ENCODE data around the gene TRMO.

The TRMO gene

DNA sequence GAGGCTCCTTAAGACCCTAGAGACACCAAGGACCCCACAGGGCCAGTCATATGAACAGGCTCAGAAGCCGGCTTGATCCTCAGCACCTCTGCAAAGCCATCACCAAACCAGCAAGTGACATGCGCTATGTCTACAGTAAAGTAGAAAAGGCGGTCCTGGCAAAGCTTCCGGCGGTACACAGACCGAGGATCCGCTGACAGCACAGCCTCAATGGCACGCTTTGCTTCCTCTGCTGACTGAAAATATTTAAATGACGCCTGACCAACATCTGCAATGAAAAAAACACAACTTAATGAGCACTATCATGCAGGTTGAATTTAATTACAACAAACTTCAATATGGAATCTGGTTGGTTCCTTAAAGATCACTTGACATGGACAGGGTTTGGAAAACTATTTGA, 17.6 kb downstream of the TRMO start:
- DNase-seq, result no peak

DNA sequence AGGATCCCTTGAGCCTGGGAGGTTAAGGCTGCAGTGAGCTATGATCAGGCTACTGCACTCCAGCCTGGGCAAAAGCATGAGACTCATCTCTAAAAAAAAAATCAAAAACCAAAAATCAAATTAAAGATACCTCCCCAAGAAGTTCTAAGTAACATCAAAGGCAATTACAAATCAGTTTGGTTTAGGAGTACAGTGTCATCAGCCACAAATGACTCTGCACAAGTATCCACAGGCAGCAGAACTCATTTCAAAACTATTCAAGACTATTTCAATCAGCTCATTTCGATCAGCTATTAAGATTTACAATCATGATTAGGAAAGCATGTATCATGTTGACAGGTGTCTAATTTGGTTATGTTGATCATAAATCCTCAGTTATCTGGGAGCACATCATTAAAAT, 19.1 kb downstream of the TRMO start:
- no peak for DNase-seq

DNA sequence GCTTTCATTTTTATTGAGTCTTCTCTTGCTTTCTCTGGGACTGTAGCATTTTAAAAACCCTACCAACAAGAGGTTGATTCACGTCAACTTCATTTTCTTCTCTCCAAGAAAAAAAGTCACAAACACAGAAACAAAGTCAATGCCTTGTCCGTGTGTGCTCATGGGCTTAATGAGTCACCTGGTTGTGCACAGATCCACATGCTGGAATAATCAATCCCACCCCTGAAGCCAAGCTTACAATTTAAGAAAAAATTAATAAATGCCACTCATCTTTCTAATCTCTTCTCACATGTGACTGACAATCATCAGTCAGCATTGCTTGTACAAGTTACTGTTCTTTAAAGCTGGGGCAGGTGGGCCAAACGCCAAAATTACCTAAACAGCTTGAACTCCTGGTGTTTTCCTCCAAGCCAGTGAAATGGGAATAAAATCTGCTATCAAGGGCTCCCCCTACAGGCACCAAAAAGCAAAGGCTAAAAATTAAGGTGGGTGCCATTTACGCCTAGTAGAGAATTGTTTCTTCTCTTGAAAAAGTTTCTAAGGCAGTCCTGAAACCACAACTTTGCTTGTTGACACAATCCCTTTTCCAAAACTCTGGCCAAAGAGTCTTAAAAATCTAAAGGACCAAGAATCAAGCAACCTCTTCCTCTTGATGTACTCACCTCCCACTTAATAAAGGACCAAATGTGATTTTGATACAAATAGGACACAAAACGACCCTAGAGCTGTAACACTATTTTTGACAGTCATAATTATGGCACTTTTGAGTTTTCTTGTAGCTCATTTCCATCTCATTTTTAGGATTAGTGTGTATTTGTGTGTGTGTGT, 21.3 kb downstream of the TRMO start:
- DNase-seq, result no peak

DNA sequence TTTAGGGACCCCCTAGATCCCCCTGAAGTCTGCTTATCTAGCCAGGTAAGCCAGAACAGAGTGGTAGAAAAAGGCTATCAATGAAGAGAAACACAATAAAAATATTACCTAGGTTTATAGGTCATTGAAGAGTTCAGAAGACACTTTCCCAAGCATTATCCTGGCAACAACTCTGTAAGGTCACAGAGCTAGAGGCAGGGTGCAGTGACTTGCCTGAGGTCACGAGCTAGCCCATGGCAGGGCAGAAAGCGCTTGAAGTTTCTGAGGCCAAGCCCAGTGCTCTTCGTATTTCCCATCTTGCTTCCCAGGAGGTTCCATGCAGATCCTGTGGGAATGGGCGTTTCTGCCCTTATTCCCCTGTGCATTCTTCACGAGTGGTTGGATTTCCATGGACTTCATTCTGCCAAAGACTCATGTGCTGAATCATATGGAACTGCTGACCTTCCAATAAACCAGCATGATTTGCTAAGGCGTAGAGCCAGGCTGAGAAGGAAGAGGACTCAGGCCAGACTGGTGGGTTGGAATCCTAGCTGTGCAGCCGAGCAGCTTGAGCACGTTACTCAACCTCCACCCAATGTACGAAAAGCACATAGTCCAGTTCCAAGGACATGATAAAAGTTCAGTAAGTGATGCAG, 22.1 kb downstream of the TRMO start:
- DNase-seq, result no peak

DNA sequence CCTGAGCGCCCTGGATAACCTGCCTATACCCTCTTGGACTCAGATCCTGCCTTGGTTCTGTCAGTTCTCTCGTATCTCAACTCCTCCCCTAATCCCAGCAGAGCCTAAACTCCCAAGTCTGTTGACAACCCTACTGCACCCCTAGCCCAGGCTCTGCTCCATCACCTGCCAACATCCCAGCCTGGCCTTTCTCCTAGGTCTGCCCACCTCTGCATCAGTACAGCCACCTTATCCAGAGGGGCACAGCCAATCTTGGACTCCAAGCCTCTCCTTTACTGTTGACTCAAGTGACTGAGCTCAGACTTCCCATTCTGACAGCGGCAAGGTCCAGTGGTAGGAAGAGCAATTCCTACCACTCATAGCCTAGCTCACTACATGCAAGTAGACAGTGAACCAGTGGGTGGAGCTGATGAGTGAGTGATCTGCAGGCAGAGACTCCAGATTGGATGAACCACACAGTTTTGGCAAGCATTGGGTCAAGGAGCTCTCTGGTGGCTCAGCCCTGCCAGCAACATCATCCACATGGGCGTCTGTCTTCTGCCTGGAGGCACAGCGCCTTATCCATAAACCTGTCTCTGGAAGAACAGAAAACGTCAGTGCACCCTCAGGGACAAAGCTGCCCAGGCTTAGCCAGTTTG, 26.5 kb downstream of the TRMO start:
- no peak for DNase-seq

DNA sequence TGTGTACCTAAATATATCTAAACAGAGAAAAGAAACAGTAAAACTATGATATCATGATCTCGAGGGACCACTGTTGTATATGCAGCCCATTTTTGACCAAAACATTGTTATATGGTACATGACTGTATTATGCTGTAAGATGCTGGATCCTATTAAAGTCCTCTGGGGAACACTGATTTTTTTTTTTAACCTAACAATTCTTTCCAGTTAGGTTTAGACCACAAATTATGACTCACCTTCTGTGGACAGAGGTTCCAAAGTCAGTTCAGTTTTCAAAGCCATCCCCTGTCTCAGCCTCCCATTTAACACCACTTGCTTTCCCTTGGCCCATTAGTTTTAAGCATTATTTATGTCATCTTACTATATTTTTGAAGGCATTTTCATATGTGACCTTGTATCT, 27.1 kb downstream of the TRMO start:
- no peak for DNase-seq

DNA sequence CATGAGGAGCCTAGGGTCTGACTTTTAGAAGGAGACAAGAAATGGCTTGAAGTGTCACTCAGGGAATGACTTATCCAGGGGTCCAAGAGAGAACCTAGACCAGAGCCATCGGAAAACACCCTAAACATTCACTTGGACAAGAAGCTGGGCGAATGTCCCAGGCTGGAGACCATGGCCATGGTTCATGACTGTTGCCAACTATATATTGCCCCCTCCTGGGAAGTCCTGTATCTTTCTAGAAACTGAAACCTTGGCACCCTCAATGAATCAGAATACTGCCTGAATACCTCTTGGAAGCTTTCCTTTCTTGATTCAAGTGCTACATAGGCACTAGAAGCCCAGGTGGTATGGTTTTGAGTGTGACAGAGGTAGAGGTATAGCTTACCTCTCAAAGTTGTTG, 29.9 kb downstream of the TRMO start:
- no peak for DNase-seq

DNA sequence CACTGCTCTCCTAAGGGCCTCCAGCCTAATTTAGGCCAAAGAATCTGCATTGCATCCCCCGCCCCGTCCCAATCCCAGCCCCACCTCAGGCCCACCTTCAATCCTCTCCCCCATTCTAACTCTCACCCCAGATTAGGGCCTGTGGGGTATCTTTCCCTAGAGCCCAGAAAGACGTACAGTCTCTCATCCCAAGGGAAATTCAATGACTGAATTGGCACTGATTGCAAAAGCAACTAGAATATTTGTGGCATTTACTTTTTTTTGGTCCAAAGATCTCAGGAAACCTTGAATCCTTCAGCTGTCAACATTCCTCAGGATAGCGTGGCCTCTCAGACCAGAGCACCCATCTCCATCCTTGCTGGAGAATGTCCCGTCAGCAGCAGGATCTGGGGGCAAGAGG, 30.6 kb downstream of the TRMO start:
- DNase-seq, result no peak

DNA sequence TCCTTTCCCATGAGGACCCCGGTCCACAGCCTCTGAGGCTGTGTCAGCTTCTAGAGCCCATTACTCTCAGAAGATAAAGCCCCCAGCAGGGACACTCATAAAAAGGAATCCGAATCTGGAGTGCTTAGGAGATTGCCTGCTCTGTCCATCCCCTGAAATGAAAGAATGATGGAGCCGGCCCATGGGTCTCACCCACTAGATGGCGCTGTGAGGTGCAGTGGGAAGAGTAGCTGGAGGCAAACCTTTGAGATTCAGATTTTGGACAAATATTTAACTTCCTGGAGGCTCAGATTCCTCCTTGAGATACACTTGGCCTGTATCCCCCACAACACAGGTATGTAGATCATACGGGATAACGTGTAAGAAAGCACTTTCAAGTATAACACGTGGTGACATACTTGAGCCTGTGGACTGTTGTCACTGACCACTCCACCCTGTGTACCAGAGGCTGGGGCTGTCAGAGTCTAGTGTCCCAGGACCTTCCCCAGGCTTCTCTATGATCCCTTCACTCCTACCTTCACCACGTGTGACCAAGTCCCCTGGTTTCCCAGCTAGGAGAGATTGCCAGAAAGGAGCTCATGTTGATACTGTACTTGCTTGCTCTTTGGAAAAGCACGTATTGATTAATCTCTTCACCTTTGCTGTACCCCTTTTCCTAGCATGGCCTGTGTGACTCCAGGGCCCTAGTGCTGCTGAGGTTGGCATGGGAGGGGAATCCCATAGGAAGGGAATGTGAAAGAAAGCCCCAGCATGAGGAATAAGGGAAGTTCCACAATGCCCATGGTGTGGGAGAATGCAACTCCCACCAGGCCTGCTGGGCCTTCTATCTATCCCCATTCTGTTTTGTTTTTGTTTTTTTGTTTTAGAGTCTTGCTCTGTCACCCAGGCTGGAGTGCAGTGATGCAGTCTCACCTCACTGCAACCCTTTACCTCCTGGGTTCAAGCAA, 32.1 kb downstream of the TRMO start:
- no peak for DNase-seq

DNA sequence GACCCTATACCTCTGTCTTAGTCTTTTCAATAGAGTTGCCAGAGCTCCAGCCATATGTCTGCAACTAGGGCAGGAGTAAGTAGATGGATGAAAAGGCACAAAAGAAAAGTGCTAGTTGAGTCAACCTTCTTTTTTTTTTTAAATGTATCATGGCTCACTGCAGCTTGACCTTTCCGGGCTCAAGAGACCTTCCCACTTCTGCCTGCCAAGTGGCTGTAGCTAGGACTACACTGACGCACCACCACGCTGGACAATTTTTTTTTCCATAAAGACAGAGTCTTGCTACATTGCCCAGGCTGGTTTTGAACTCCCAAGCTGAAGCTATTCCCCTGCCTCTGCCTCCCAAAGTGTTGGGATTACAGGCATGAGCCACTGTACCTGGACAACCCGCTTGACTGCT, 42.0 kb downstream of the TRMO start:
- DNase-seq, result no peak

DNA sequence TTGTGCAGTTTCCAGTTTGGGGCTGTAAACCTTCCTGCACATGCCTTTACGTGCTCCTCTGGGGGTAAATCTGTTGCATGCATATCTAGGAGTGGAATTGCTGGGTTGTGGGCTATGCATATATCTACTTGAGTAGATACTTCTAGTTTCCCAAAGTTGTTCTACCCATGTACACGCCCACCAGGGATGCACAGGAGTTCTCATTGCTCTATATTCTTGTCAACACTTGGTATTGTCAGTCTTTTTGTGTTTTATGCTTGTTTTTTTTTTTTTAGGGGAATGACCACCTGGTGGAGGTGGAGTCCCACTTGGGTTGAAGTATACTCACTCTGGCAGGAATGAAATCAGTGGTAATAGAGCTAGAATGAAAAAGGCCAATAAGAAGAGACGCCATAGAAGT, 46.2 kb downstream of the TRMO start:
- DNase-seq, result no peak

DNA sequence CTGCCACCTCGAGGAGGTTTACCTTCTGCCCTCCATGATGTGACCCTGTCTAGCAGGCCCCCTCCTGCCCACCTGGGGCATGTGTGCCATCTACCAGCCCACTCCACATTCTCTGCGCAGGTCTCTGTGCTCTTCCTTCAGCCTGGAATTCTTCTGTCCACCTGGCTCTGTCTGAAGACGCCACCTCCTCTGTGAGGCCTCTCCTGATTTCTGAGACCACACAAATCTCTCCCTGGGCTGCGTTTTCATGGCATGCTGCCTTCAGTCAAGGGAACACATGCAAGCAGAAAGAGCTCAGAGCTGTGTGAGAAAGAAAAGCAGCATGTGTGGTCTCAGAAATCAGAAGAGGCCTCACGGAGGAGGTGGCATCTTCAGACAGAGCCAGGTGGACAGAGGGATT, 47.2 kb downstream of the TRMO start:
- DNase-seq, result no peak

DNA sequence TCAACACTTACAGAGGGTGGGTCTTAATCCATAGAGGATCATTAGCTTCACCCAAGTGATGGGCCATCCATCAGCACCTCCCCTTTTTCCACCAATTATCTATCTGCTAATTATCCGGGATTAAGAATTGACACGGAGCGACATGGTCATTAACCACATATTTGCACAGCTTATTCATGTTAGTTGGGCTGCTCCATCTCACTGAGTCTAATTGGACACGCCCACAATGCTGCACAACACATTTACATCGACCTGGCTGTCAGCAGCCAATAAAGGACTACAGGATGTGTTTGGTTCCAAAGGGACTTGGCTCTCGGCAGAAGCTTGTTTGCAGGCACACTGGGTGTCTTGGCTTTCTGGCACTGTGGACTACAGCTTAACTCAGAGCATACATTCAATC, 47.7 kb downstream of the TRMO start:
- no peak for DNase-seq

DNA sequence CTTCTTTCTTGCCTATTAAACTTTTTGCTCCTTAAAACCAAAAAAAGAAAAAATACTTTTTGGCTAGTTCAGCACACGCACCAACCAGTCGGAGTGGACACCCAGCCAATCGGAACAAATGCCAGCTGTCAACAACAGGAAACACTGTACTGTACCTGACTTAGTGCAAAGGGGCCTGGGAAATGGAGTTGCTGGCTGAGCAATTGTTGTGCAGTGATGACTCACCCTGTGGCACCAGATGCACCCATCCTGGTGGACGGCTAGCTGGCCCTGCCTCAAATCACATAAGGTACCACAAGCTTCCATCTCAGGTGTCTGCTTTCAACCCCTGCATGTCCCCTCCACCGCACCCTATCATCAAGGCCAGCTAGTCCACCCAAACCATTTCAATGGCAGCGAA, 48.4 kb downstream of the TRMO start:
- DNase-seq, result no peak

DNA sequence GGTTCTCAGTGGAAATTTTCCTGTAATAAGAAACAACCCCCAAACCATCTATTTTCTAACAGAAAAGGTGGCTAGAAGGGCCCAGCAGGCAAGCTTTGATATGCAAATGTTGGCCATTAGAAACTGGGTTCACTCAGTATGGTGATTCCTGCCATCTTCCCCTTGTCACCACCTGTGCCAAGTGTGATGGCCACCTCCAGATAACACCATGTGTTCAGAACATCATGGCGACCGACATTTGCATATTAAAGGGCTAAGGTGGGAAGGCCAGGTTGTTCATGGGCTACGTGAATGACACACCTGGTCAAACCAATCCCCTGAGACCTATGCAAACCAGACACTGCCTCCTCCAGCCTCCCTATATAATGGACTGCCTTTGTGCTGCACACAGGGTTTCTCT, 48.9 kb downstream of the TRMO start:
- no peak for DNase-seq

DNA sequence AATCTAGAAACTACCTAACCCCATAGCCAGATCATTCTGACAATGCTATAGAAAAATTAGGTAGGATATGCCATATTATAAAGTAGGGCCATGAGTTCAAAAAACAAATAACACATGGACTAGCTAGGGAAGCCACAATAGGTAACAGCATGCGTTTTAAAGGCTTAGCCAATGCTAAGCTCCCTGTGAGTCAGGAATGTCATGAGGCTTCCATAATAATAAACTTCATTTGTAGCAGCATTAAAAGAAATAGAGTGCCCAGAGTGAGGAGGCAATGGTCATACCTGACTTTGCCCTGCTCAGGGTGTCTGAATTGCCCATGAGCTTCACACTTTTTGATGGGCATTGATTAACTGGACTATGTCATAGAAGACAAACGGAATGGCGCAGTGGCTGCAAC, 53.4 kb downstream of the TRMO start:
- DNase-seq, result no peak

DNA sequence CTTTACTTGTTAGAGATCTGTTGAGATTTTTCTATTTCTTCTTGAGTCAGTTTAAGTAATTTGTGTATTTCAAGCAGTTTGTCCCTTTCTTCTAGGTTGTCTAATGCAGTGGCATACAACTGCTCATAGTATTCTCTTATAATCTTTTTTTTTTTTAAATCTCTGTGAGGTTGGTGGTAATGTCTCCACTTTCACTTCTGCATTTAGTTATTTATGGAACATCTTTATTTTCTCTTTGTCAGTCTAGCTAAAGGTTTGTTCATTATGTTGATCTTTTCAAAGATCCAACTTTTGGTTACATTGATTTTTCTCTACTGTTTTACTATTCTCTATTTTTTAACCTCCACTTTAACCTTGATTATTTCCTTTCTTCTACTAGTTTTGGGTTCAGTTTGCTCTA, 55.5 kb downstream of the TRMO start:
- no peak for DNase-seq

DNA sequence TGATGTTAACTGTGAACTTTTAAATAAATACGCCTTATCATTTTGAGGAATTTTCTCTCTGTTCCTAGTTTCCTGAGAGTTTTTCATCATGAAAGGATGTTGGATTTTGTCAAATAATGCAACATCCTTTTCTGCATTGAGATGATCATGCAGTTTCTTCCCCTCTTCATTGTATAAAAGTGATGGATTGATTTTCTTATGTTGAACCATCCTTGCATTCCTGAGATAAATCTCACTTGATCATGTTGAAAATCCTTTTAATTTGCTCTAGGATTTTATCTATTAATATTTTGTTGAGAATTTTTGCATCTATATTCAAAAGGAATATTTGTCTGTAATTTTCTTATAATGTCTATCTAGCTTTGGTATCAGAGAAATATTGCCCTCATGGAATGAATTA, 56.0 kb downstream of the TRMO start:
- DNase-seq, result no peak

DNA sequence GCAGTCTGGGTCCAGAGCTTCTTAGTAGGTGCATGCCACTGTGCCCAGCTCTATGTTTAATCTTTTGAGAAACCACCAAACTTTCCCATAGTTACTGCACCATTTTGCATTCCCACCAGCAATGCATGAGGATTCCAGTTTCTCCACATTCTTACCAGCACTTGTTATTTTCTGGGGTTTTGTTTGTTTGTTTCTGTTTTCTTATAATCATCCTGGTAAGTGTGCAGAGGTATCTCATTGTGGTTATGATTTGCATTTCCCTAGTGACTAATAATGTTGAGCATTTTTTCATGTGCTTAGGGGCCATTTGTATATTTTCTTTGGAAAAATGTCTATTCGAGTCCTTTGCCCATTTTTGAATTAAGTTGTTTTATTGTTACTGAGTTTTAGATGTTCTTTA, 57.9 kb downstream of the TRMO start:
- DNase-seq, result no peak

DNA sequence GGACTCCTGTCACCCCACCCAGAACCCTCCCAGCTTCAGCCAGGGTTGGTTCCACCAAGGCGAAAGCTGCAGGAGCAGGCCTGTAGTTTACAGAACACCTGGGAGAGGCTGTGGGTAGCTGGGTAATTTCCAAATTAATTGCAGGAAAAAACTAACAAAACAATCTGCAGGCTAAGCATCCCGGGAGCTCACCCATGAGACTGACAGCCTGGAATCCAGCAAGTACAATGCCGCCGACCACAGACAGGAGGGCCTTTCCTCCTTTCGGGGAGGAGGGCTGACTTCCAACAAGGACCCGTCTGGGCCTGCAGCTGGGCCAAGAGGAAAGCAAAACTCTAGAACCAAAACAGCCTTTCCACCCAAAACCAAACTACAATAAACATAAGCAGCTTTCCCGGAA, 59.0 kb downstream of the TRMO start:
- DNase-seq, result no peak

DNA sequence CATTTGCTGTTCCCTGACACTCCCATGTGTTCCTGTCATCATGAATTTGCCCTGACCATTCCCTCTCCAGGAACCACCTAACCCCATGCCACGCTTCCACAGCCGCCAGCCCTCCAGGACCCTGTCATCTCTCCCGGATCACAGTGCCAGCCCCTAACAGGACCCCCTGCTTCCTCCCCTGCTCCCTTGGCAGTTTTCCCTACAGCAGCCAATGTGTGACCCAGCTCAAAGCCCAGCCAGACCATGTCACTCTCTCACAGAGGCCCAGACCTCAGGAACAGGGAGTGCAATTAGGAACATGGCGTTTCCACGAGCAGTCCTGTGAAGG, 61.2 kb downstream of the TRMO start:
- no peak for DNase-seq

DNA sequence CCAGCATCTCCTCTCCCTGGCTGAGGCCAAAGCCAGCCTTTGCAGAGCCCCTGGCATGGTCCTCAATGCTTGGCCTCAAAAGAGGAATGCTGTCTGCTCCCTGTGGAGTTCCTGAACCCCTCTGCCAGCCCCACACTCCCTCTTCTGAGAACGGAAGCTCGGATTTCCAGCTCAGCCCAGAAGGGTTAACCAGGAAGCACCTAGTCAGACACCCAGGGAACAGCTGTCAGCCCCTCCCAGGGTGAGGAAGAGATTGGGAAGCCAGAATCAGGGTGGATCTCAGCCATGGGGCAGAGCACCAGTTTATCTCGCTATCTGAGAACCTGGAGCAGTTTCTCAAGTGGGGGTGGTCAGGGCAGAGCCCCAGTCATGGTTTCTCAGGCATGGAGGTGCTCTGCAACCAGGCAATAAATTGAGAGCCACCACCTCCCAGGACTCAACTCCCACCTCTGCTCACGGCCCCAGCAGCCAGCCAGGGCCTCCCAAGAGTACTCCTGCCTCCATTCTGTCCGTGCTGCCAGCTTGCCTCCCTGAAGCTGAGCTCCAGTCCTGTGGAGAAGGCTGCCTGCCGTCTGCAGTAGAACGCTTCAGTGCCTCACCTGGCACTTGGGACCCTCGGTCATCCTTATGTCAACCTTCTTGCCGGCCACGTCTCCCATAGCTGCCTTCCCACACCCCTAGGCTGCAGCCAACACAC, 61.7 kb downstream of the TRMO start:
- DNase-seq, result no peak
